Nephron progenitor cell (in vitro differentiated cells): Measurements from ENCODE around the gene TMEM151B.

Experiments
- DNase-seq: peaks from one replicate; pipeline ENCODE4 v3.0.0; 2021
- H3K27ac Mint-ChIP-seq: 2 replicates; pipeline ENCODE4 v1.8.0; 2021; ENCODE audit warnings: mild to moderate bottlenecking, moderate library complexity, mixed read lengths
- H3K27me3 Mint-ChIP-seq: 2 replicates; pipeline ENCODE4 v1.8.0; 2021; ENCODE audit warnings: mild to moderate bottlenecking, low read depth, mixed read lengths; ENCODE audit not compliant: poor library complexity
- H3K36me3 Mint-ChIP-seq: 2 replicates; pipeline ENCODE4 v1.8.0; 2021; ENCODE audit warnings: low read depth, mixed read lengths
- H3K4me1 Mint-ChIP-seq: 2 replicates; pipeline ENCODE4 v1.8.0; 2021; ENCODE audit warnings: mixed read lengths
- H3K4me3 Mint-ChIP-seq: 2 replicates; pipeline ENCODE4 v1.8.0; 2021; ENCODE audit warnings: mild to moderate bottlenecking, moderate library complexity, mixed read lengths
- H3K9me3 Mint-ChIP-seq: 2 replicates; pipeline ENCODE4 v1.8.0; 2021; ENCODE audit warnings: mild to moderate bottlenecking, moderate library complexity, mixed read lengths
- CTCF ChIP-seq: fragments of 200-600 bp; sonication (generic); IDR thresholded peaks from 2 replicates; pipeline ENCODE4 v1.5.0; 2021; ENCODE audit warnings: antibody characterized with exemption

Gene TMEM151B

GRCh38 chr6:44292661-44293365, 22.6 kb downstream of the TMEM151B start:
- Mint-ChIP-seq H3K4me1 (peaks cover 2% of the 10 kb centered on the region), H3K9me3 (no peaks in the 10 kb centered on the region), H3K4me3 (no peak overlapping the region), H3K27me3 (peaks cover 59% of the 10 kb centered on the region), H3K36me3 (no peaks in the 10 kb centered on the region), H3K27ac (no peak overlapping the region)
- no peak for DNase-seq
- no peak for TF ChIP-seq CTCF

GRCh38 chr6:44294832-44295791, 24.9 kb downstream of the TMEM151B start:
- Mint-ChIP-seq H3K9me3 (no peaks in the 10 kb centered on the region), H3K27me3 (peaks cover 67% of the 10 kb centered on the region), H3K4me1 (peaks cover 7% of the 10 kb centered on the region), H3K36me3 (peaks cover 14% of the 10 kb centered on the region), H3K4me3 (no peak overlapping the region), H3K27ac (no peak overlapping the region)
- no peak for TF ChIP-seq CTCF
- no peak for DNase-seq

GRCh38 chr6:44297063-44298038, 27.1 kb downstream of the TMEM151B start:
- Mint-ChIP-seq H3K27ac (no peak overlapping the region), H3K36me3 (peaks cover 33% of the 10 kb centered on the region), H3K4me3 (peak overlapping the region; percentile 81), H3K4me1 (peaks cover 7% of the 10 kb centered on the region), H3K9me3 (no peaks in the 10 kb centered on the region), H3K27me3 (peaks cover 61% of the 10 kb centered on the region)
- TF ChIP-seq CTCF = no peak
- DNase-seq = peak; percentile 80

- Mint-ChIP-seq H3K27me3 (peaks cover 54% of the 10 kb centered on the region), H3K4me1 (peaks cover 7% of the 10 kb centered on the region), H3K27ac (no peak overlapping the region), H3K4me3 (peak overlapping the region; percentile 81), H3K36me3 (peaks cover 38% of the 10 kb centered on the region), H3K9me3 (no peaks in the 10 kb centered on the region)
- TF ChIP-seq CTCF = no peak
- no peak for DNase-seq
Measured at GRCh38 chr6:44298055-44298803, 28.0 kb downstream of the TMEM151B start.

GRCh38 chr6:44298864-44299263, 28.6 kb downstream of the TMEM151B start:
- H3K27ac Mint-ChIP-seq = no peak overlapping the region
- no peaks in the 10 kb centered on the region for H3K9me3 Mint-ChIP-seq
- peaks cover 54% of the 10 kb centered on the region for H3K27me3 Mint-ChIP-seq
- peak overlapping the region; percentile 27 for H3K4me3 Mint-ChIP-seq
- peaks cover 43% of the 10 kb centered on the region for H3K36me3 Mint-ChIP-seq
- TF ChIP-seq CTCF = no peak
- peaks cover 7% of the 10 kb centered on the region for H3K4me1 Mint-ChIP-seq
- no peak for DNase-seq
